ENCODE measurements around the gene PXDN. TPM values are rescaled to one million over a fixed set of nuclear protein-coding genes. Genes with fewer than 3 reads are reported as not detected.

The PXDN gene
- total and polyA plus RNA-seq, 2 of the 4 experiments (the other 2 are of a cell fraction) = 153 to 332 TPM

- H4K5ac ChIP-seq (ENCODE audit: low read depth, low read length) = peak overlapping the region; percentile 25; the same call in 1 of the 2 replicates
- H3K27ac ChIP-seq (ENCODE audit: insufficient read depth, low read length) = peak overlapping the region; percentile 50; the same call in 1 of the 2 replicates
- in situ Hi-C loops (cut with MboI; ENCODE audit: low sequenced_read_pairs) = no loop called here
- H2BK15ac ChIP-seq (ENCODE audit: low read depth, low read length) = no peak overlapping the region
- intact Hi-C loops (cut with micrococcal nuclease) = no loop called here
- H3K36me3 ChIP-seq (ENCODE audit: control insufficient read depth, insufficient read depth, low read length) = peaks cover 4% of the 10 kb centered on the region; the same call in 1 of the 2 replicates
- peaks cover 38% of the 10 kb centered on the region for H3K4me1 ChIP-seq (ENCODE audit: control insufficient read depth, insufficient read depth, low read length)
- no peak overlapping the region for H2AFZ ChIP-seq (replicated peaks; ENCODE audit: low read length, poor library complexity)
- peak overlapping the region; percentile 55; the same call in 1 of the 2 replicates for H2BK20ac ChIP-seq (ENCODE audit: low read depth, low read length)
- BruUV-seq (replicated peaks) = no TSS peak
- ATAC-seq (ENCODE audit: low read depth) (no peak), DNase-seq (no peak)
- H3K4me2 ChIP-seq (ENCODE audit: low read depth, low read length) = peak overlapping the region; percentile 65
- H3K9me1 ChIP-seq (ENCODE audit: insufficient read depth, low read length) = peaks cover 30% of the 10 kb centered on the region
- H4K20me1 ChIP-seq (ENCODE audit: insufficient read depth, low read length) = peaks cover 73% of the 10 kb centered on the region
- H2BK120ac ChIP-seq (ENCODE audit: low read depth, low read length) = 0 out of 2 replicates have a peak overlapping the region, but pooled peaks have one; percentile 36
- H3K4me3 ChIP-seq (ENCODE audit: insufficient read depth, low read depth, low read length) = no peak overlapping the region
- TF ChIP-seq RAD21 (IDR thresholded peaks at IDR 0.05; ENCODE audit: low read length) (no peak), MAFK (IDR thresholded peaks at IDR 0.05; ENCODE audit: low read depth, low read length) (no peak), BHLHE40 (IDR thresholded peaks at IDR 0.05; ENCODE audit: low read depth, low read length) (no peak), SMC3 (IDR thresholded peaks at IDR 0.05; ENCODE audit: low read depth, low read length) (no peak), RCOR1 (IDR thresholded peaks at IDR 0.05; ENCODE audit: insufficient replicate concordance, low read length) (no peak), MAZ (IDR thresholded peaks at IDR 0.05; ENCODE audit: borderline replicate concordance, low read depth, low read length) (no peak), POLR2A (IDR thresholded peaks at IDR 0.05; ENCODE audit: low read depth, low read length) (no peak)
- TF ChIP-seq, protein P1, sequence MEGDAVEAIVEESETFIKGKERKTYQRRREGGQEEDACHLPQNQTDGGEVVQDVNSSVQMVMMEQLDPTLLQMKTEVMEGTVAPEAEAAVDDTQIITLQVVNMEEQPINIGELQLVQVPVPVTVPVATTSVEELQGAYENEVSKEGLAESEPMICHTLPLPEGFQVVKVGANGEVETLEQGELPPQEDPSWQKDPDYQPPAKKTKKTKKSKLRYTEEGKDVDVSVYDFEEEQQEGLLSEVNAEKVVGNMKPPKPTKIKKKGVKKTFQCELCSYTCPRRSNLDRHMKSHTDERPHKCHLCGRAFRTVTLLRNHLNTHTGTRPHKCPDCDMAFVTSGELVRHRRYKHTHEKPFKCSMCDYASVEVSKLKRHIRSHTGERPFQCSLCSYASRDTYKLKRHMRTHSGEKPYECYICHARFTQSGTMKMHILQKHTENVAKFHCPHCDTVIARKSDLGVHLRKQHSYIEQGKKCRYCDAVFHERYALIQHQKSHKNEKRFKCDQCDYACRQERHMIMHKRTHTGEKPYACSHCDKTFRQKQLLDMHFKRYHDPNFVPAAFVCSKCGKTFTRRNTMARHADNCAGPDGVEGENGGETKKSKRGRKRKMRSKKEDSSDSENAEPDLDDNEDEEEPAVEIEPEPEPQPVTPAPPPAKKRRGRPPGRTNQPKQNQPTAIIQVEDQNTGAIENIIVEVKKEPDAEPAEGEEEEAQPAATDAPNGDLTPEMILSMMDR (conservative IDR thresholded peaks at IDR 0.05; ENCODE audit: low read depth, low read length) = no peak
- dilution Hi-C loops (cut with HindIII; ENCODE audit: low sequenced_read_pairs, unreplicated experiment) = no loop called here
- no peaks in the 10 kb centered on the region for H3K9me3 ChIP-seq (ENCODE audit: control insufficient read depth, insufficient read depth, low read length)
- H3K56ac ChIP-seq (ENCODE audit: extremely low read depth, insufficient read depth, low read length) = no peak overlapping the region; the same call in 1 of the 2 replicates
- H3K9ac ChIP-seq (ENCODE audit: low read depth, low read length) = peak overlapping the region; percentile 41; the same call in 1 of the 2 replicates
- H3K4ac ChIP-seq (ENCODE audit: low read depth, low read length) = peak overlapping the region; percentile 66
- no peak overlapping the region for H2AK9ac ChIP-seq (replicated peaks; ENCODE audit: low read depth, low read length, poor library complexity)
- H3K79me1 ChIP-seq (ENCODE audit: low read depth in 1 of 2, low read length in 2 of 2) = peaks cover 13 to 58% of the 10 kb centered on the region in 2 experiments; a peak in 3 of 4 replicates
- H3K23ac ChIP-seq (ENCODE audit: low read depth, low read length) = 0 out of 2 replicates have a peak overlapping the region, but pooled peaks have one; percentile 32
- ChIA-PET CTCF (no interaction called here), POLR2A (ENCODE audit: unreplicated experiment) (interaction anchor here (0.9 kb wide), 1 partner anchor 64 kb away, joined by 3 read pairs; no protein-coding TSS in a partner anchor)
- no peak overlapping the region for H2AK5ac ChIP-seq (ENCODE audit: low read depth, low read length)
- WGBS, 2 experiments (ENCODE audit: extremely low coverage in 2 of 2, insufficient read length in 1 of 2) = no CpG with 5 or more reads among the region's 3 CpGs
- H4K91ac ChIP-seq (ENCODE audit: insufficient read depth, low read depth, low read length) = peak overlapping the region; percentile 38
- no peaks in the 10 kb centered on the region for H3K27me3 ChIP-seq (ENCODE audit: control insufficient read depth, insufficient read depth, low read length)
- peak overlapping the region in 1 of 2 experiments; percentile 27; a peak in 2 of 4 replicates for H4K8ac ChIP-seq (ENCODE audit: low read depth in 2 of 2, low read length in 2 of 2)
- H2BK5ac ChIP-seq (ENCODE audit: low read depth, low read length, poor library complexity, severe bottlenecking) = peak overlapping the region; percentile 69
- H3K14ac ChIP-seq (replicated peaks; ENCODE audit: low read depth, low read length) = 0 out of 2 replicates have a peak overlapping the region, but pooled peaks have one; percentile 8
- peak overlapping the region; percentile 62; the same call in 1 of the 2 replicates for H3K18ac ChIP-seq (ENCODE audit: low read depth, low read length)
Observed at GRCh38 chr2:1726558-1726957, 17.8 kb downstream of the PXDN start.
